ENCODE data around the gene SNRPE.
"Not testable (repeated sequence)": the region's sequence is repeated elsewhere in the genome, so short reads cannot be mapped to it uniquely, and the experiment has no call there.

The SNRPE gene

DNA sequence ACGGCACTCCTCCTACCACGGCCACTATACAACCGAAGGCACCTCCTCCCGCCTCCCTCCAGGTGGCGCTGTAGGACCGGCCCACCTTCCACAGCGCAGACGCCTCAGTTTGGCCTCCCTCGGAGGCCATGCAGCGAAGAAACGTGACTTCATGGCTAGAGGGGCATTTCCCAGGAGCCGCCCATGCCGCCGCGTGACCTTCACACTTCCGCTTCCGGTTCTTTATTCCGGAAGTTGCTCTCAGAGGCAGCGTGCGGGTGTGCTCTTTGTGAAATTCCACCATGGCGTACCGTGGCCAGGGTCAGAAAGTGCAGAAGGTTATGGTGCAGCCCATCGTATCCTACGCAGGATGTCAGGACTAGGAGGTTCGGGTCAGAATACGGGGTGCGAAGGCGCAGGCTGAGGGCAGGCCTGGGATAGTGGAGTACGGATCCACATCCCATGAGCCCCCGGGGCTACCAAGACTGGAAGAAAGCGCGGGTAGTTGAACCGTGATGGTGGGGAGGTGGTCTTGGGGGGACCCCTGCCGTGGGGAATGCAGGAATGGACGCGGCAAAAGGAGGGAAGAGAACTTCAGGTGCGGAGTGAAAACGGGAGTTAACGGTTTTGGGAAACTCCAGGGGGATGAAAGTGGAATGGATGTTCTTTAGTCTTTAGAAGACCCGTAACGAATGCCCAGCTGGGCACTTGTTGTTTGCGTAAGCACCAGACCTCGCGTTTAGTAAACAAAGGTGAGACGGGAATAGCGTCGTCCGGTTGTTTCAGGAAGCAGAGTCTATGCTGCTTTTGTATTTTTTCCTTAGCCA, at the start of gene SNRPE:
Gene SNRPE, plus strand, starts transcription at position 221 of the 806 bp plus-strand sequence. Its CDS starts 61 bp downstream, at position 282.
- DNase-seq (ENCODE audit: low spot score), result peak; percentile 92

DNA sequence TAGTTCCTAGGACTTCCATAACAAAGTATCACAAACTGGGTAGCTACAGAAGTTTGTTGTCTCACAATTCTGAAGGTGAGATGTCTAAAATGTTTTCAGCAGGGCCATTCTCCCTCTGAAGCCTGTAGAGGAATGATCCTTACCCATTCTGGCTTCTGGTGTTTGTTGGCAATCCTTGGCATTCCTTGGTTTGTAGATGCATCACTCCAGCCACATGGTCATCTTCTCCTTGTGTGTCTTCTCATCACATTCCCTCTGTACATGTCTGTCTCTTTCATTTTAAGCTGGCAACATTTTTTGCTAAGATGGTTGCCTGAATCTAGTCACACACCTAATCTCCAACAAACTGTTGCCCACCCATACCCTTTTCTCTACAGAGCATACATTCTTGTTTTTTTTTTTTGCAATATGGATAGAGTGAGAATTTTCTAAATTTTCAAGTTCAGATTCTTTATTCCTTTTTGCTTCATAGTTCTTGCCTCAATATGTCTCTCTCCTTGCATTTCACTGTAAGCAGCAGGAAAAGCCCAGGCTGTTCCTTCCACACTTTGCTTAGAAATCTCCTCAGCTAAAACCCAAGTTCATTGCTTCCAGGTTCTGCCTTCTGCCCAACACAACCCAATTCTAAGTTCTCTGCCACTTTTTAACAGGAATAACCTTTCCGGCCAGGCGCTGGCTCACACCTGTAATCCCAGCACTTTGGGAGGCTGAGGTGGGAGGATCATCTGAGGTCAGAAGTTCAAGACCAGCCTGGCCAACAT, 47.6 kb upstream of the SNRPE start:
- DNase-seq (ENCODE audit: low spot score), result no peak

DNA sequence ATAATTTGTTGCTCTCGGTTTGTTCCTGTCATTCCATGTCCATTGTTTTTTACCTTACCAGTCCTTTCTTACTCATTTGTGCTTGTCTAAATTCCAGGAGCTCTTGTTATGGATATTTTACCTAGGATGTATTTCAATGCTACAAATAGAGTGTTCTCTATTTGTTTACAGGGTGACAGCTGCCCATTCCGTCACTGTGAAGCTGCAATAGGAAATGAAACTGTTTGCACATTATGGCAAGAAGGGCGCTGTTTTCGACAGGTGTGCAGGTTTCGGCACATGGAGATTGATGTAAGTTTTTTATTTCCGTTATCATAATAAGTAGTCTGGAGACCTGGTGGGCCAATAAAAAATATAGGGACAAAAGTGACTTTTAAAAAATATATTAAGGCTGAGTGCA, 43.0 kb upstream of the SNRPE start:
- DNase-seq (ENCODE audit: low spot score), result no peak

DNA sequence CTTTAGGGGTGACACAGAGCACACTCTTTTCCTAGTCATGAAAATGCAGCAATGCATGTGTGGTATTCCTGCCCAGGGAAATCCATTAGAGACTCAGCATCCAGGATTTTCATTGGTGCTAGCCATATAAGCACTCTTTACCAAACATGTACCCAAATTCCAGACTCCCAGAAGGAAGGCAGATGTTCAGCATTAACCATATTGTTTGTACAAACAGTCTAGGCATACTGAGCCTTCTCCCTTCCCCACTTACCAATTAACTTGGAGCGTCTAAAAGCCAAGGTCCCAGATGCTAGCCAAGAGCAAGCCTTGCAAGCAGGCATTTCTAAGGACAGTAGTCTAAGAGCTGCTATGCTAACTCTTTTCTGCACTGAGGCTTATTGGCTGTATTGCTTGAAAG, 38.1 kb upstream of the SNRPE start:
- no peak for DNase-seq (ENCODE audit: low spot score)

DNA sequence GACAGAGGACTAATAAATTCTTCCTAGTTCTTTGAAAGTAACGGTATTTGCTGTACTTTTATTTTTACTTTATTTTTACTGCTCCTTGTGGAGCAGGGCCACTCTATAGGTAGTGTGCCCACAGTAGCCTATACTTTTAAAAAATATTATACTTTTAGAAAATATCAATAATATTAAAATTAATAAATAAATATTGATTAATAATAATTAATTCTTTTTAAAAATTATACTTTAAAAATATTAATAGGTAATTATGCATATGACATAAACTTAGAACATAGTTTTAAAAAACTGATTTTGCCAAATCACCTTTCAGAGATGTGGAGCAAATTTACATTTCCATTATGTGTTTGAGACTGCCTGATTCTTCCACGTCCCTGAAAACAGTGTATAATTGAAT, 35.2 kb upstream of the SNRPE start:
- no peak for DNase-seq (ENCODE audit: low spot score)

DNA sequence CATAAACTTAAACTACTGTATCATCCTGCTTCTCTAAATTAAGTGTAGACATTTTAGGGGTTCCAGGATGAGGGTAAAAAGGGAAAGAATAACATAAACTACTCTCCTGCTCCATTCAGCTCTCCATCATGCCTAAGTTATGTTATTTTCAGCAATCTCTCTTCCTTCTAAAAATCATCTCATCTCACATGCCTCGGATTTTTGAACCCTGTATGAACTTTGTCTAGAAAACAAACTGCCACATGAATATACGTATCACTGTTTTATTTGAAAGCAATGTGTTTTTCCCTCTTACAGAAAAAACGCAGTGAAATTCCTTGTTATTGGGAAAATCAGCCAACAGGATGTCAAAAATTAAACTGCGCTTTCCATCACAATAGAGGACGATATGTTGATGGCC, 33.4 kb upstream of the SNRPE start:
- DNase-seq (ENCODE audit: low spot score), result no peak

DNA sequence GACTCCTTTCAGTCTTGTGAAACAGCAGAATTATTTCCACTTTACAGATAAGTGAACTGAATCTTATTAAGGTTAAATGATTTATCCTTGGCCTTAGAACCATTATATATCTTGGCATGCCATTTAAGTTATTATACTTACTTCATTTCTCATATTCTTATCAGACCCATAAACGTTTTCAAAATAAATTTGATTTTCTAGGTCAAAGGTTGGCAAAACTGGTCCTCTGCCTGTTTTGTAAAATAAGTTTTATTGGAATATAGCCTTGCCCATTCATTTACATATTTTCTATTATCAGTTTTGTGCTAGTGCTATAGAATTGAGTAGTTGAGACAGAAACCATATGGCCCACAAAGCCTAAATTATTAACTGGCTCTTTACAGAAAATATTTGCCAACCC, 32.9 kb upstream of the SNRPE start:
- no peak for DNase-seq (ENCODE audit: low spot score)

DNA sequence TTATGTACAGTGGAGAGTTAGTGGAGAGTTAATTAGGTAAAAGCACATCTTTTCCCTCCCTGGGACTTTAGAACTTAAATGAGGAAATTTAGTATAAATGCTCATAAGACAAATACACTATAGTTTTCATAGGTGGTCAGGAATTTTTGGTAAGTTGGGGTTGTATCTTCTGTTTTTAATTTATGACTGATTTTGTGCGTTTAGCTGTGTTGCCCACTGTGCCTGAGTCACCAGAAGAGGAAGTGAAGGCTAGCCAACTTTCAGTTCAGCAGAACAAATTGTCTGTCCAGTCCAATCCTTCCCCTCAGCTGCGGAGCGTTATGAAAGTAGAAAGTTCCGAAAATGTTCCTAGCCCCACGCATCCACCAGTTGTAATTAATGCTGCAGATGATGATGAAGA, 32.2 kb upstream of the SNRPE start:
- DNase-seq (ENCODE audit: low spot score), result not testable (repeated sequence)

DNA sequence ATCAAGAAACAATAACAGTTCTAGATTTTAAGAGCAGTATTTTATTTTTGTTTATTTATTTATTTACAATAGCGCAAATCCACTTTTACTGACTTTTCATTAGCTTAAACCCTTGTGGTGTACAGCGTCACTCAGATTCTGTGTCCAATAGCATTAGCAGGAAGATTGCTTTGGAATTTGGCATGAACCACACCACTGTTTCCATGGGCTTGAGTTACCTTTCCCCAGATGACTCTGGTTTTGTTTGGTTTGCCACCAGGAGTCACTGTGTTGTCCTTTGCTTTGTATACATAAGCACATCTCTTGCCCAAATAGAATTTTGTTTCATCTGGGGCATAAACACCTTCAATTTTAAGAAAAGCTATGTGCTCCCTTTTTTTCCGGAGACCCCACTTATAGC, 25.9 kb upstream of the SNRPE start:
- no peak for DNase-seq (ENCODE audit: low spot score)

DNA sequence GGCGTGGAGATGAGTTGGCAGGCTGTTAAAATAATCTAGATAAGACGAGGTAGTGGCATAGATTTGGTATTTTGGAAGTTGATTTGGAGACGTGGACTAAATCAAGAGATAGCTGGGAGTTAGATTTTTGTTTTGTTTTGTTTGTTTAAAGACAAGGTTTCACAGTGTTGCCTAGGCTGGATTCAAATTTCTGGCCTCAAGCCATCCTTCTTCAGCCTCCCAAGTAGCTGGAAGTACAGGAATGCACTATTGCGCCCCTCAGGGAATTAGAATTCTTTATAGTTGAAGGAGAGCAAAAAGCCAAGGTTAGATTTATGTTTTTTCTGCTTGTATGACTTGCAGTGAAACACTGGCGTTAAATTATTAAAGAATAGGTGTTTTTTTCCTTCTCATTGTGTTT, 22.3 kb upstream of the SNRPE start:
- DNase-seq (ENCODE audit: low spot score), result peak; percentile 19

DNA sequence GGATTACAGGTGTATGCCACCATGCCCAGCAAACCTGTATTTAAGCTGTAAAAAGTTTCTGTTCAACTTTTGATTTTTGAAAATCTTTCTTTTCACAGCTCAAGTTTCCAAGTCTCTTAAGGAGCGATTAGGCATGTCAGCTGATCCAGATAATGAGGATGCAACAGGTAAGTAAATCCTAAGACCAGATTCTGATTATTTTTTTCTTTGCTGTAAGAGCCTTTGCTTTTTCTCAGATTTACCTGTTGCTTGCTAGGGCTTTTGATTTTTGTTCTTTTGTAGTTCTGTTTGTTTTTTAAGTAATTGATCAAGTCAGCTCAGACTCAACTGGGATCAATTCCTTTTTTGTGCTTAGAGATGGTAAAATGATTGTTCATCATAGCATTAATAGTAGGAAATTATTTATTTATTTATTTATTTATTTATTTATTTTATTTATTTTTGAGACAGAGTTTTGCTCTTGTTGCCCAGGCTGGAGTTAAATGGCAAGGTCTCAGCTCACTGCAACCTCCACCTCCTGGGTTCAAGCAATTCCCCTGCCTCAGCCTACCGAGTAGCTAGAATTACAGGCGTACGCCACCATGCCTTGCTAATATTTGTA, 21.1 kb upstream of the SNRPE start:
- DNase-seq (ENCODE audit: low spot score), result no peak

DNA sequence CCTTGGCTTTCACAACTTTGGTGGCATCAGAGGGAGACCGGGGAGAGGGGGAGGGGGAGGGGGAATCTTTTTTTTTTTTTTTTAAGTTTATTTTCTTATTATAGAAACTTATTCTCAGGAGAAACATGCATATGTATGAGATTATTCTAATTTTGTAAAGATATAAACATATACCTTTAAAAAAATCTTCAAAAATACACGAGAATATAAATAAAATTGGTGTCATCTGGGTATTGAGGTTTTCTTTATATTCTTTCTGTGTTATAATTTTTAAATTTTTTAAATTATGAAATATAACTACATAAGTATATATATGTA, 18.9 kb upstream of the SNRPE start:
- no peak for DNase-seq (ENCODE audit: low spot score)

DNA sequence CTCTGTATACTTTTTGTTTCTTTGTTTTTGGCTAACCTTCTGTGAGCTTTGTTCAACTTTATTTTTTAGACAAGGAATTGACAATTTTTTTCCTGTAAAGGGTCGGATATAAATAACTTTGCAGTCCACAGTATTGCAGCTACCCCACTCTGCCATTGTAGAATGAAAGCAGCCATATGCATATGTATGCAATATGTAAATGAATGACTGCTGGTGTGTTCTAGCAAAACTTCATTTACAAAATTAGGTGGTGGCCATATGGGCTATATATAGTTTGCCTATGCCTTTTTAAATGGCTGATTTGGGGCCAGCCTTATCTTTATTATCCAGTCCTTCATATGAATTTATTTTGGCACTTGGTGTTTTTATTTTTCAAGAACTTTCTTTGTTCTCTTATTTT, 18.0 kb upstream of the SNRPE start:
- DNase-seq (ENCODE audit: low spot score), result no peak

DNA sequence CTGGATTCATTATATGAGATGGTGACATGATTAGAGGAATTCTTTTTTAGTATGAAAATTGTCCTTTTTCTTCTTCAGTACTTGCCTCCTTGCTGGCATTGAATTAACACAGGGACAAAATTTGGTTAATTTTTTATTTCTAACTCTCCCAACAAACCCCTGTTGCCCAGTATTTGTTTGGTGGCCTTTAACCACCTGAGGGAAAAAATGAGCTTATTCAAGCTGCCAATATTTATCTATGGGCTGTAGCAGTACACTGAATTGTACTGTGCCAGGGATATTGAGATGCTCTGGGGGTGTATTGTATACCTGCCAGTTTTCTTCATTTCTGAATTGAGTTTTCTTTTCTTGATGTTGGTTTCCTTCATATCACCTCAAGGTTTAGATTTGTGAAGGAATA, 8.3 kb upstream of the SNRPE start:
- DNase-seq (ENCODE audit: low spot score), result not testable (repeated sequence)

DNA sequence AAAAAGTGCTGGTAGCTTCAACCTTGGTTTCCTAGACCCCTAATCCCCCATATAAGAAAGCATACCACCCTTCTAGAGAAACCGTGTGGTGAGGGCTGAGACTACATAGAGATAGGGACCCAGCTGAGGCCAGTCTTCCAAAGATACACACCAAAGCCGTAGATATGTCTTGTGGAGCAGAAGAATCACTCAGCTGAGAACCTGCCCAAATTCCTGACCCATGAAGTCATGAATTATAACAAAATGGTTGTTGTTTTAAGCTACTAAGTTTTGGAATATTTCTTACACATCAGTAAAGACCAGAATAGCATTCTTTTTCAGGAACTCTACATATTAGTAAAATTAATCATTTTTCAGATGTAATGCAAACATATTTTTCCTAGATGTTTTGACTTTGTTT, 3.3 kb upstream of the SNRPE start:
- DNase-seq (ENCODE audit: low spot score), result peak; percentile 55

DNA sequence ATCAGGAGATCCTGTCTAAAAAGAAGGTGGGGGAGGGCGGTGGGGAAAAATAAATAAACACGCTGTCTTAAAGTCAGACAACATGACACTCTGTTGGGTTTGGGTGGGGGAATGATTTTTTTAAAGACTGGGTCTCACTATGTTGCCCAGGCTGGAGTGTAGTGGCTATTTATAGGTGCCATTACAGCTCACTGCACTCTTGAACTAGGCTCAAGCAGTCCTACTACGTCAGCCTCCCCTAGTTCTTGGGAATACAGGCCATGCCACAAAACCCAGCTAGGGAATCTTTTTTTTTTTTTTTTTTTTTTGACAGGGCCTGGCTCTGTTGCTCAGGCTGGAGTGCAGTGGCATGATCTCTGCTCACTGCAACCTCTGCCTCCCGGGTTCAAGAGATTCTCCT, 2.4 kb upstream of the SNRPE start:
- no peak for DNase-seq (ENCODE audit: low spot score)

DNA sequence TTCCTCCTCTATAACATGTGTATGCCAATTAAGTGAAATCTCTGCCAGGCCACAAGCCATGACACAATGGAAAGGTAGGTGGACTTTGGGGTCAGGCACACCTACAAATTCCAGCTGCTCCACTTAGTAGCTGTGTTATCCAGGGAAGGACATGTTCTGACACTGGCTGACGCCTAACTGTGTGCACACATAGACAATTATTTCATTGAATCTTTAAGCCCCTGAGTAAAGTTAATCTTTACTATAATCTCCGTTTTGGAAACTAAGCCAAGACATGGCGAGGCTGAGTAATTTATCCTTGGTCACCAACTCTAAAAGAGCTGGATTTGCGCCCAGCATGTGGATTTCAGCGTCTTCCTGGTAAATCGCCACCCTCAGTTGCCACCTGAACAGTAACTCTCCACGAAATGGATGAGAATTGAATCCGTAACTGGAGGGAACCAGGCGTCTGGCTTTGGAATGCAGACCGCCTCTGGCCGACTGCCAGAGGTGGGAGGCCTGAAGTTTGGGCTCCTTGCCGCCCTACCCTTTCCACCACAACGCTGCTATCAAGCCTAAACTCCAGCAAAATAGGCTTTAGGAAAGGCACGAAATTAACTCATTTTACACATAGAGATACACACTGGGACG, 888 bp upstream of the SNRPE start:
- DNase-seq (ENCODE audit: low spot score), result no peak

DNA sequence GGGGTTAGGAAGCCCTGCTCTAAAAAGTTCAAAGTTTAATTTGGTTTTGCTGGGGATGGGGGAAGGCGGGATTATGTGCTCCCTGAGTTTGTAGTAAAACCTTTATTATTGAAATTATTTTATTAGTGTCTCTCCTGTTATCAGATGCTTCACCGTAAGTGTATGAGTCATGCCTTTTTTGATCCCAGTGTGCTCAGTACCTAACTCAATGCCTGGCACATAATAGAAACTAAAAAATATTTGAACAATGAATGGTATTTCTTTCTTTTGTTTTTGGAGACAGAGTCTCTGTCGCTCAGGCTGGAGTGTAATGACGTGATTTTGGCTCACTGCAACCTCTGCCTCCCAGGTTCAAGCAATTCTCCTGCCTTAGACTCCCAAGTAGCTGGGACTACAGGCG, 6.4 kb downstream of the SNRPE start:
- DNase-seq (ENCODE audit: low spot score), result no peak

DNA sequence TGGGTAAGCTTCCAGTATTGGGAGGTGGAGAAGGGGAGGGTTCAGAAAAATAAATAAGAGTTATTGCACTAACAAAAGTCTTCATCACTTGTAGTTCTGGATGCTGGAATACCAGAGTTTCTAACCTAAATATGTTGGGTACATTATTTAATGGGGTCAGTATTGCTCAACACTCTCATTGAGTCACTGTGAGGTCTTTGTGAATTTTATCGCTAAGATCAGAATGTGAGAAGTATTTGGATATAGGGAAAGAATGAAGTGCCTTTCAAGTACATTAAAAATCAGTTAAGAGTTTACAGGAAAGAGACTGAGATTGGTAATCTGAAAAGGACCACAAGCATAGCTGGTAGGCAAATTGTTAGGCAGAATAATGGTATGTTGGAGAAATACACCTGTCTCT, 8.8 kb downstream of the SNRPE start:
- no peak for DNase-seq (ENCODE audit: low spot score)

DNA sequence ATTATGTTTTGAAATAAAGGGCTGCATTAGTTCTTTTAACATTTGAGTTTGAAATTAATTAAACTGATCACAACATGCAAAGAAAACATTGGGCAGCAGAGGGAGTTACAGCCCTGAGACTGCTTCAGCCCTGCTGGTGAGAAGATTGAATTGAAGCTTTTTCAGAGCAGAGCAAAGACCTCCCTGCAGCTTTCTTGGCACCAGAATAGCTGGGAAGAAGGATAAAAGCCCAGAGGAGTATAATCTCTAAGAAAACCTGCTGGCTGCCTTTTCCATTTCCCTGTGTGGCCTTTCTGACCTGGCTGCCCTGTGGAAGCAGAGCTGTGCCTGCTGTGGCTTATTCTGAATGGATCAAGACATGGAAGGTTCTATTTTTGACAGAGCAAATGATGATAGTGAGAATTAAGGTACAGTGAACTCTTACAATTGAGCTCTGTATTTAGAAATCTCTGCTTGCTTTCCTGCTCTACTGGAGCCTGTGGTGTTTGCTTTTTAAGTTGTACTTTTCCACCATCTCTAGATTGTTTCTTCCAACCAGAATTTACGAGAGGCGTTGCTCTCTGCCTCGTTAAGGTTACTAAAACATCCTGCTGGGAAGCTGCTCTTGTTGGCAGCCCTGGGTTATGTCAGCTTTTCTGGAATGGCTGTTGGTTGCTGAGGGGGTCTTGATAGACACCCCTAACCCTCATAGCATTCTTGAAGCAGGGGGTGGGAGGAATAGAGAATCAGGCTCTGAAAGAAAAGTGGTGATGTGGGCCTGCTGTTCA, 9.9 kb downstream of the SNRPE start:
- DNase-seq (ENCODE audit: low spot score), result peak; percentile 77

DNA sequence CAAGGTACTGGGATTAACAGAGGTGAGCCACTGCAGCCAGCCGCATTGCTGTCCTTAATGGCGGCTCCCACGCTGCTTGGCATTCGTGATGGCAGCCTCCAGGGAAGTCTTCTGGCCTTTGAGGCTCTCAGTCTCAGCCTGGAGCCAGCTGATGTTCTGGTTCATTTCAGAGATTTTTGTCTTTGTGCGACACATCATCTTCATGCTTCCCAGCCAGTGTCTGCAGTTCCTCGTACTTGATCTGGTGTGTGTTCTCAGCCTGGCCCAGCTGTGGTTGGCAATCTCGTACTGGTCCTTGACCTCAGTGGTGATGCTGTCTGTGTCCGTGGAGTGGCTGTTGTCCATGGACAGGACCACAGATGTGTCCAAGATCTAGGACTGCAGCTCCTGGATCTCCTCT, 11.7 kb downstream of the SNRPE start:
- no peak for DNase-seq (ENCODE audit: low spot score)

DNA sequence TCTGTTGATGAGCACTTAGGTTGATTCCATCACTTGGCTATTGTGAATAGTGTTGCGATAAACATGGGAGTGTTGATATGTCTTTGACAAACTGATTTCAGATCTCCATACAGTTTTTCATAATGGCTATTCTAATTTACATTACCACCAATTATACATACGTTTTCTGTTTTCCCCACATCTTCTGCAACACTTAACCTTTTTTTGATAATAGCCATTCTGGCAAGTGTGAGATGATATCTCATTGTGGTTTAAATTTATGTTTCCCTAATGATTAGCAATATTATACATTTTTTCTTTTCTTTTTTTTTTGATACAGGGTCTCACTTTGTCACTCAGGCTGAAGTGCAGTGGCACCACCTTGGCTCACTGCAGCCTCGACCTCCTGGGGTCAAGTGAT, 17.0 kb downstream of the SNRPE start:
- no peak for DNase-seq (ENCODE audit: low spot score)

All from hepatic stellate cell (primary cell).